ENCODE results near the gene POM121. TPM values are rescaled to one million over a fixed set of nuclear protein-coding genes. Genes with fewer than 3 reads are reported as not detected.
"Not testable (repeated sequence)": the region's sequence is repeated elsewhere in the genome, so short reads cannot be mapped to it uniquely, and the experiment has no call there.

POM121 gene
- total RNA-seq, 1 experiment from 2014 or later, result 49.0 TPM

DNA sequence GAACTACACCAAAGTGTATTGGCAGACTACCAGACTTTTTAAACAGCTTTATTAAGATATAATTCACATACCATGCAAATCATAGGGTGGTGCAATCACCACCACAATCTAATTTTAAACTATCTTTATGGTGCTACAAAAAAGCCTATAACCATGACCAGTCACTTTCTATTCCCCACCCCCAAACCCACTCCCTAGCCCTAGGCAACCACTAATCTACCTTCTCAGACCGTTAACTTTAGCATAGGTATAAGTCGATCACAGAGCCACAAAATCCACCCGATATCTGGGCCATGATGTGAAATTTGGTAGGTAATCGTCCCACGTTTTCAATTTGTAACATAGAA, 536 bp upstream of the POM121 start:
- H2AFZ ChIP-seq, result peak overlapping the region; percentile 74
- H3K27ac ChIP-seq, result peak overlapping the region; percentile 78
- peak overlapping the region; percentile 74 for H3K4me2 ChIP-seq
- TF ChIP-seq EZH2 (IDR thresholded peaks at IDR 0.05; ENCODE audit: low read depth), result no peak
- TF ChIP-seq, protein P1, sequence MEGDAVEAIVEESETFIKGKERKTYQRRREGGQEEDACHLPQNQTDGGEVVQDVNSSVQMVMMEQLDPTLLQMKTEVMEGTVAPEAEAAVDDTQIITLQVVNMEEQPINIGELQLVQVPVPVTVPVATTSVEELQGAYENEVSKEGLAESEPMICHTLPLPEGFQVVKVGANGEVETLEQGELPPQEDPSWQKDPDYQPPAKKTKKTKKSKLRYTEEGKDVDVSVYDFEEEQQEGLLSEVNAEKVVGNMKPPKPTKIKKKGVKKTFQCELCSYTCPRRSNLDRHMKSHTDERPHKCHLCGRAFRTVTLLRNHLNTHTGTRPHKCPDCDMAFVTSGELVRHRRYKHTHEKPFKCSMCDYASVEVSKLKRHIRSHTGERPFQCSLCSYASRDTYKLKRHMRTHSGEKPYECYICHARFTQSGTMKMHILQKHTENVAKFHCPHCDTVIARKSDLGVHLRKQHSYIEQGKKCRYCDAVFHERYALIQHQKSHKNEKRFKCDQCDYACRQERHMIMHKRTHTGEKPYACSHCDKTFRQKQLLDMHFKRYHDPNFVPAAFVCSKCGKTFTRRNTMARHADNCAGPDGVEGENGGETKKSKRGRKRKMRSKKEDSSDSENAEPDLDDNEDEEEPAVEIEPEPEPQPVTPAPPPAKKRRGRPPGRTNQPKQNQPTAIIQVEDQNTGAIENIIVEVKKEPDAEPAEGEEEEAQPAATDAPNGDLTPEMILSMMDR (conservative IDR thresholded peaks at IDR 0.05), result no peak
- intact Hi-C loops (cut with micrococcal nuclease; ENCODE audit: unreplicated experiment), result loop anchor here (5.0 to 10.0 kb wide), 2 partner anchors 97 to 530 kb away; partner anchors contain the start of gene TYW1B
- DNase-seq, result peak in 1 of 2 experiments; percentile 37
- POLR2A ChIA-PET (ENCODE audit: unreplicated experiment), result no interaction called here
- peak overlapping the region; percentile 97 for H3K4me3 ChIP-seq
- H3K9me3 ChIP-seq (ENCODE audit: insufficient read depth, low read depth), result no peaks in the 10 kb centered on the region
- BruUV-seq (replicated peaks), result TSS peak; percentile 97
- CTCF ChIA-PET, result no interaction called here
- H3K4me1 ChIP-seq (replicated peaks; ENCODE audit: insufficient read depth), result peaks cover 15% of the 10 kb centered on the region; the same call in 1 of the 2 replicates
- H3K9me2 ChIP-seq (ENCODE audit: insufficient read depth), result no peaks in the 10 kb centered on the region
- H3F3A ChIP-seq (ENCODE audit: insufficient read depth, low read depth), result peaks cover 34% of the 10 kb centered on the region; the same call in 1 of the 2 replicates
- peaks cover 19% of the 10 kb centered on the region for H3K36me3 ChIP-seq (ENCODE audit: low read depth)
- peaks cover 38% of the 10 kb centered on the region for H3K79me2 ChIP-seq (ENCODE audit: low read depth)
- H3K27me3 ChIP-seq (ENCODE audit: insufficient read depth, low read depth), result no peaks in the 10 kb centered on the region
- H4K20me1 ChIP-seq (ENCODE audit: insufficient read depth), result peaks cover 5% of the 10 kb centered on the region; the same call in 1 of the 2 replicates

DNA sequence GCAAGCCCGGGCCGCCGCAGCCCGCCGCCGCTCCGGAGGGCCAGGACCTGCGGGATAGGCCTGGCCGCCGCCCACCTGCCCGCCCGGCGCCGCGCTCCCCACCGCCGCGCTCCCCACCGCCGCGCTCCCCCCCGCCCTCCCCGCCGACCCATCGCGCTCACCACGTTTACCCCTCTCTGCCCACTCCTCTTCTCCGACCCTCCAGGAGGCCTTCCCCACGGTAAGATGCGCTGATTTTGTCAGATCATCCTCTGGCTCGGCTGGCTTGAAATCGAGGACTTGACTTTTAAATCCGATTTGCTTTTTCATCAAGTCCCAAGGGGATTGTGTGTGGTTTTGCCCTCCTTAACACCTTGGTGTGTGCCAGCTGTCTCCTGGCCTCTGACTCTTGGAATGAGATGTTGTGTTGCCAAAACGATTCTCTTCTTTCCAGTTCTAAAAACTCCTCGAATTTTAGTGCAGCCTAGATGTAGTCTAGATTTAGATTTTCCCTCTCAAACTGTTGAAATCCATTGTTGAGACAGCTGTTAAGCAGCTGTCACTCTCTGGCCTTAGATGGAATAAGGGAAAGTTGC, 738 bp downstream of the POM121 start:
- H2AFZ ChIP-seq, result peak overlapping the region; percentile 62; the same call in 1 of the 2 replicates
- intact Hi-C loops (cut with micrococcal nuclease; ENCODE audit: unreplicated experiment), result loop anchor here (10.0 kb wide), 1 partner anchor 529 kb away; no protein-coding TSS in a partner anchor
- peaks cover 30% of the 10 kb centered on the region; the same call in 1 of the 2 replicates for H3F3A ChIP-seq (ENCODE audit: insufficient read depth, low read depth)
- no peaks in the 10 kb centered on the region for H3K27me3 ChIP-seq (ENCODE audit: insufficient read depth, low read depth)
- BruUV-seq (replicated peaks), result no TSS peak
- peaks cover 15% of the 10 kb centered on the region; the same call in 1 of the 2 replicates for H3K4me1 ChIP-seq (replicated peaks; ENCODE audit: insufficient read depth)
- H3K36me3 ChIP-seq (ENCODE audit: low read depth), result peaks cover 22% of the 10 kb centered on the region
- H3K27ac ChIP-seq, result peak overlapping the region; percentile 78
- no peaks in the 10 kb centered on the region for H3K9me3 ChIP-seq (ENCODE audit: insufficient read depth, low read depth)
- no peak for TF ChIP-seq EZH2 (IDR thresholded peaks at IDR 0.05; ENCODE audit: low read depth)
- TF ChIP-seq, protein P1 (conservative IDR thresholded peaks at IDR 0.05), result no peak
- H3K79me2 ChIP-seq (ENCODE audit: low read depth), result peaks cover 38% of the 10 kb centered on the region
- POLR2A ChIA-PET (ENCODE audit: unreplicated experiment), result no interaction called here
- H3K4me3 ChIP-seq, result peak overlapping the region; percentile 97
- H3K4me2 ChIP-seq, result peak overlapping the region; percentile 95
- H4K20me1 ChIP-seq (ENCODE audit: insufficient read depth), result no peaks in the 10 kb centered on the region; the same call in 1 of the 2 replicates
- CTCF ChIA-PET, result no interaction called here
- no peaks in the 10 kb centered on the region for H3K9me2 ChIP-seq (ENCODE audit: insufficient read depth)
- peak in 1 of 2 experiments; percentile 37 for DNase-seq

DNA sequence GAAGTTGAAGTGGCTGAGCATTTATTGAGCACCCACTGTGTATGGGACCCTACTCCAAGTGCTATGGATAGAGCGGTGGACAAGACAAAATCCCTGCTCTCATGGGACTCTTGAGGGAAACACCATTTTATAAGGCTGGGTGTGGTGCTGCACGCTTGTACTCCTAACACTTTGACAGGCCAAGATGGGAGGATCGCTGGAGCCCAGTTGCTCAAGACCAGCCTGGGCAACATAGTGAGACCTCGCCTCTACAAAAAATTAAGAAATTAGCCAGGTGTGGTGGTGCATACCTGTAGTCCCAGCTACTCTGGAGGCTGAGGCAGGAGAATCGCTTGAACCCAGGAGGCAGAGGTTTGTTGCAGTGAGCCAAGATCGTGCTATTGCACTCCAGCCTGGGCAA, 2.9 kb downstream of the POM121 start:
- H3K27ac ChIP-seq; H3K27me3 ChIP-seq (ENCODE audit: insufficient read depth, low read depth); H2AFZ ChIP-seq; H3K4me2 ChIP-seq; H3K4me3 ChIP-seq; CTCF ChIA-PET; DNase-seq; H3K9me2 ChIP-seq (ENCODE audit: insufficient read depth); POLR2A ChIA-PET (ENCODE audit: unreplicated experiment); H4K20me1 ChIP-seq (ENCODE audit: insufficient read depth); H3K9me3 ChIP-seq (ENCODE audit: insufficient read depth, low read depth); BruUV-seq (replicated peaks): not testable (repeated sequence)
- Histone ChIP-seq H3K36me3 (ENCODE audit: low read depth) (peaks cover 25% of the 10 kb centered on the region), H3K4me1 (replicated peaks; ENCODE audit: insufficient read depth) (peaks cover 15% of the 10 kb centered on the region; the same call in 1 of the 2 replicates), H3K79me2 (ENCODE audit: low read depth) (peaks cover 38% of the 10 kb centered on the region), H3F3A (ENCODE audit: insufficient read depth, low read depth) (peaks cover 15% of the 10 kb centered on the region; the same call in 1 of the 2 replicates)
- intact Hi-C loops (cut with micrococcal nuclease; ENCODE audit: unreplicated experiment), result loop anchor here (10.0 kb wide), 1 partner anchor 527 kb away; no protein-coding TSS in a partner anchor

DNA sequence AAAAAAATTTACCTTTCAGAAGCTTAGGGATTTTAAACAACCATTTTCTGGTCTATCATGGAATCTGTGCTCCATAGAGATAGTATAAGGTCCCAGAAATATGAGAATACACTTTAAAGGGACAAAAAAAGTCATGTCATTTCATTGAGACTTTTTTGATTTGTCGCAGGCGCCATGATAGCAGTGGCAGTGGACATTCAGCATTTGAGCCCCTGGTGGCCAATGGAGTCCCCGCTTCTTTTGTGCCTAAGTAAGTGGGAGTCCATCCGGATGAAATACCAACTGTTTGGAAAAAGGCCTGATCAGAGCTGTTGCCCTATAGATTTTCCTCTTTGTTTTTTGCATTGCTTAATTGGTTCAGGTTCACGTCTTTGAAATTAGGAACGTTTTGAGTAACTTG, 3.3 kb downstream of the POM121 start:
- POLR2A ChIA-PET (ENCODE audit: unreplicated experiment); H3K4me2 ChIP-seq; H4K20me1 ChIP-seq (ENCODE audit: insufficient read depth); BruUV-seq (replicated peaks); H3K9me2 ChIP-seq (ENCODE audit: insufficient read depth); H3K27ac ChIP-seq; H2AFZ ChIP-seq; CTCF ChIA-PET; DNase-seq; H3K4me3 ChIP-seq; H3K27me3 ChIP-seq (ENCODE audit: insufficient read depth, low read depth); H3K9me3 ChIP-seq (ENCODE audit: insufficient read depth, low read depth): not testable (repeated sequence)
- Histone ChIP-seq H3K79me2 (ENCODE audit: low read depth) (peaks cover 38% of the 10 kb centered on the region), H3K36me3 (ENCODE audit: low read depth) (peaks cover 25% of the 10 kb centered on the region), H3F3A (ENCODE audit: insufficient read depth, low read depth) (peaks cover 15% of the 10 kb centered on the region; the same call in 1 of the 2 replicates), H3K4me1 (replicated peaks; ENCODE audit: insufficient read depth) (peaks cover 15% of the 10 kb centered on the region; the same call in 1 of the 2 replicates)
- intact Hi-C loops (cut with micrococcal nuclease; ENCODE audit: unreplicated experiment), result loop anchor here (10.0 kb wide), 1 partner anchor 527 kb away; no protein-coding TSS in a partner anchor

DNA sequence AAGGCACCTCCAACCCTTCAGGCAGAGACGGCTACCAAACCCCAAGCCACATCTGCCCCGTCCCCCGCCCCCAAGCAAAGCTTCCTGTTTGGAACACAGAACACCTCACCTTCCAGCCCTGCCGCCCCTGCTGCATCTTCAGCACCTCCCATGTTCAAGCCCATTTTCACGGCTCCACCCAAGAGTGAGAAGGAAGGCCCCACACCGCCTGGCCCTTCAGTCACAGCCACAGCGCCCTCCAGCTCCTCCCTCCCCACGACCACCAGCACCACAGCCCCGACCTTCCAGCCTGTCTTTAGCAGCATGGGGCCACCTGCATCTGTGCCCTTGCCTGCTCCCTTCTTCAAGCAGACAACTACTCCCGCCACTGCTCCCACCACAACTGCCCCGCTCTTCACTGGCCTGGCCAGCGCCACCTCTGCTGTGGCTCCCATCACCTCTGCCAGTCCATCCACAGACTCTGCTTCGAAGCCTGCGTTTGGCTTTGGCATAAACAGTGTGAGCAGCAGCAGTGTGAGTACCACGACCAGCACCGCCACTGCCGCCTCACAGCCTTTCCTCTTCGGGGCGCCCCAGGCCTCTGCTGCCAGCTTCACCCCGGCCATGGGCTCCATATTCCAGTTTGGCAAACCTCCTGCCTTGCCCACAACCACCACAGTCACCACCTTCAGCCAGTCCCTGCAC, 17.3 kb downstream of the POM121 start:
- H3K36me3 ChIP-seq (ENCODE audit: low read depth); H3K27ac ChIP-seq; H3K79me2 ChIP-seq (ENCODE audit: low read depth); H4K20me1 ChIP-seq (ENCODE audit: insufficient read depth); POLR2A ChIA-PET (ENCODE audit: unreplicated experiment); H2AFZ ChIP-seq; H3K9me3 ChIP-seq (ENCODE audit: insufficient read depth, low read depth); intact Hi-C loops (cut with micrococcal nuclease; ENCODE audit: unreplicated experiment); H3K4me3 ChIP-seq; H3K4me1 ChIP-seq (replicated peaks; ENCODE audit: insufficient read depth); H3K9me2 ChIP-seq (ENCODE audit: insufficient read depth); H3K27me3 ChIP-seq (ENCODE audit: insufficient read depth, low read depth); DNase-seq; H3F3A ChIP-seq (ENCODE audit: insufficient read depth, low read depth); H3K4me2 ChIP-seq; CTCF ChIA-PET: not testable (repeated sequence)
- BruUV-seq (replicated peaks), result TSS peak; percentile 40
